ENCODE data around the gene JARID2.

The JARID2 gene

GRCh38 chr6:15343490-15344191 lies 97.8 kb downstream of the JARID2 start:
- Histone ChIP-seq H3K36me3 (no peaks in the 10 kb centered on the region), H3K27ac (peak overlapping the region; percentile 19; the same call in 1 of the 2 replicates), H3K27me3 (ENCODE audit: insufficient read depth, low read depth, severe bottlenecking) (no peaks in the 10 kb centered on the region), H3K9me3 (ENCODE audit: severe bottlenecking) (no peaks in the 10 kb centered on the region), H3K4me3 (ENCODE audit: low read depth, low read length) (peak overlapping the region; percentile 17)
- DNase-seq: no peak
- no peak for TF ChIP-seq CTCF (IDR thresholded peaks at IDR 0.05; ENCODE audit: low read depth, low read length)

- no peak for DNase-seq
- Histone ChIP-seq H3K27ac (no peak overlapping the region), H3K9me3 (ENCODE audit: severe bottlenecking) (no peaks in the 10 kb centered on the region), H3K36me3 (no peaks in the 10 kb centered on the region), H3K4me3 (ENCODE audit: low read depth, low read length) (no peak overlapping the region; the same call in 1 of the 2 replicates), H3K27me3 (ENCODE audit: insufficient read depth, low read depth, severe bottlenecking) (no peaks in the 10 kb centered on the region)
- no peak for TF ChIP-seq CTCF (IDR thresholded peaks at IDR 0.05; ENCODE audit: low read depth, low read length)
Measured at GRCh38 chr6:15344192-15344519, 98.3 kb downstream of the JARID2 start.

- no peak overlapping the region for H3K4me3 ChIP-seq (ENCODE audit: low read depth, low read length)
- no peak overlapping the region for H3K27ac ChIP-seq
- no peak for DNase-seq
- no peaks in the 10 kb centered on the region; the same call in 1 of the 2 replicates for H3K36me3 ChIP-seq
- no peaks in the 10 kb centered on the region for H3K9me3 ChIP-seq (ENCODE audit: severe bottlenecking)
- TF ChIP-seq CTCF (IDR thresholded peaks at IDR 0.05; ENCODE audit: low read depth, low read length): no peak
- no peaks in the 10 kb centered on the region for H3K27me3 ChIP-seq (ENCODE audit: insufficient read depth, low read depth, severe bottlenecking)
Measured at GRCh38 chr6:15344831-15345230, 99.0 kb downstream of the JARID2 start.

- Histone ChIP-seq H3K27me3 (ENCODE audit: insufficient read depth, low read depth, severe bottlenecking) (no peaks in the 10 kb centered on the region), H3K36me3 (no peaks in the 10 kb centered on the region; the same call in 1 of the 2 replicates), H3K4me3 (ENCODE audit: low read depth, low read length) (no peak overlapping the region), H3K27ac (no peak overlapping the region), H3K9me3 (ENCODE audit: severe bottlenecking) (no peaks in the 10 kb centered on the region)
- no peak for TF ChIP-seq CTCF (IDR thresholded peaks at IDR 0.05; ENCODE audit: low read depth, low read length)
- no peak for DNase-seq
Measured at GRCh38 chr6:15346315-15346714, 100.4 kb downstream of the JARID2 start.

GRCh38 chr6:15348528-15348927 lies 102.7 kb downstream of the JARID2 start:
- Histone ChIP-seq H3K9me3 (ENCODE audit: severe bottlenecking) (no peaks in the 10 kb centered on the region), H3K27ac (no peak overlapping the region), H3K36me3 (no peaks in the 10 kb centered on the region; the same call in 1 of the 2 replicates), H3K27me3 (ENCODE audit: insufficient read depth, low read depth, severe bottlenecking) (no peaks in the 10 kb centered on the region), H3K4me3 (ENCODE audit: low read depth, low read length) (no peak overlapping the region)
- TF ChIP-seq CTCF (IDR thresholded peaks at IDR 0.05; ENCODE audit: low read depth, low read length): no peak
- no peak for DNase-seq

- TF ChIP-seq CTCF (IDR thresholded peaks at IDR 0.05; ENCODE audit: low read depth, low read length): no peak
- no peaks in the 10 kb centered on the region for H3K27me3 ChIP-seq (ENCODE audit: insufficient read depth, low read depth, severe bottlenecking)
- H3K27ac ChIP-seq: no peak overlapping the region
- no peak overlapping the region for H3K4me3 ChIP-seq (ENCODE audit: low read depth, low read length)
- no peaks in the 10 kb centered on the region for H3K9me3 ChIP-seq (ENCODE audit: severe bottlenecking)
- H3K36me3 ChIP-seq: no peaks in the 10 kb centered on the region; the same call in 1 of the 2 replicates
- no peak for DNase-seq
Measured at GRCh38 chr6:15349379-15349778, 103.5 kb downstream of the JARID2 start.
